Erythroblast (primary cell): ENCODE data around the gene HNRNPAB.

Source experiments
- GATA1 ChIP-seq: IDR thresholded peaks from 2 replicates; pipeline ENCODE4 v1.6.1; 2011; ENCODE audit warnings: low read depth, mild to moderate bottlenecking, control low read depth, low read length, moderate library complexity
- POLR2A ChIP-seq: IDR thresholded peaks from 2 replicates; pipeline ENCODE4 v1.6.1; 2011; ENCODE audit warnings: mild to moderate bottlenecking, low read length

DNA sequence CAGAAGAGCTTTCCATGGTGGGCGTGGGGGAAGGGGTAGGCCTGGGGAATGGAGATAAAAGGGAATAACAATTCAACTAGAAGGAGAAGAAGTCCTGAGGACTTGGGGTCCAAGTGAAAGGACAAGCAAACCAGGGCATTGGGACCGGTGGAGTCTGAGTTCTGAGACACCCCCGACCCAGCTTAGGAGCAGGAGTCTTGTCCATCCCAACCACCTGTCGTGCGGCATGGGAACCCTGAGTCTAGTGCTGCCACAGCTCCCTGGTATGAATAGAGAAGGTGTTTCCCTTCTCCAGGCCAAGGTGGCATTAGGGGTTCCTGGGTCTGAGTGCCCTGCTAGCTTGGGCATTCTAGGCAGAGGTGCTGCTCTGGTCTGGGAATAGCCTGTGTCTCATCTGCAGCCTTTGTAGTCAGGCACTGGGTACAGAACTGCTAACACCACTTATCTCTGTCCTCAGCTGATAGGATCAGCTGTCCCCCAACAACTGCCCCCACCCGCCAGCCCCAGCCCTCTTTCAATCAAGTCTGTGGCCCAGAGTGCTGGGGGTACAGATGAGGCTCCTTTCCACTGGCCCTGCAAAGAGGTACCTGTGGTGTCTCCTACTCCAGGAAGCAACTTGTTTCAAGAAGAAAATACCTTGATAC lies 9.9 kb downstream of the HNRNPAB start:
- no peak for TF ChIP-seq POLR2A
- no peak for TF ChIP-seq GATA1
